Smooth muscle cell (in vitro differentiated cells): ENCODE data around the gene KRTAP17-1. TPM values are rescaled to one million over a fixed set of nuclear protein-coding genes. Genes with fewer than 3 reads are reported as not detected.

Experiments
- DNase-seq: peaks from one replicate; lab custom pipeline; 2025; ENCODE audit not compliant: unreplicated experiment; lab: John Stamatoyannopoulos, UW
- H2AFZ ChIP-seq: fragments of 200-600 bp; sonication (generic); 2 replicates; pipeline ENCODE4 v1.6.0; 2016; ENCODE audit warnings: antibody characterized with exemption, low read depth, mild to moderate bottlenecking
- H3F3A ChIP-seq: fragments of 200-600 bp; sonication (generic); 2 replicates; pipeline ENCODE4 v1.6.0; 2017; ENCODE audit warnings: antibody characterized with exemption, low read depth
- H3K27ac ChIP-seq: fragments of 200-600 bp; sonication (generic); 2 replicates; pipeline ENCODE4 v1.5.1; 2016; ENCODE audit warnings: low read depth, mild to moderate bottlenecking
- H3K27me3 ChIP-seq: fragments of 200-600 bp; sonication (generic); 2 replicates; pipeline ENCODE4 v1.6.1; 2016; ENCODE audit warnings: low read depth, mild to moderate bottlenecking
- H3K36me3 ChIP-seq: fragments of 200-600 bp; sonication (generic); 2 replicates; pipeline ENCODE4 v1.5.1; 2016; ENCODE audit warnings: low read depth
- H3K4me1 ChIP-seq: fragments of 200-600 bp; sonication (generic); 2 replicates; pipeline ENCODE4 v1.5.1; 2016; ENCODE audit warnings: low read depth
- H3K4me2 ChIP-seq: fragments of 200-600 bp; sonication (generic); 2 replicates; pipeline ENCODE4 v1.6.0; 2016; ENCODE audit warnings: mild to moderate bottlenecking
- H3K4me3 ChIP-seq: fragments of 200-600 bp; sonication (generic); 2 replicates; pipeline ENCODE4 v1.5.1; 2016; ENCODE audit warnings: mild to moderate bottlenecking
- H3K79me2 ChIP-seq: fragments of 200-600 bp; sonication (generic); 2 replicates; pipeline ENCODE4 v1.6.0; 2016; ENCODE audit warnings: low read depth, mild to moderate bottlenecking
- H3K9ac ChIP-seq: fragments of 200-600 bp; sonication (generic); 2 replicates; pipeline ENCODE4 v1.6.0; 2016; ENCODE audit warnings: low read depth
- H3K9me3 ChIP-seq: fragments of 200-600 bp; sonication (generic); replicated peaks from 2 replicates; pipeline ENCODE4 v1.5.1; 2016; ENCODE audit warnings: low read depth
- H4K20me1 ChIP-seq: fragments of 200-600 bp; sonication (generic); 2 replicates; pipeline ENCODE4 v1.6.0; 2016; ENCODE audit warnings: low read depth
- CTCF ChIP-seq: fragments of 200-600 bp; sonication (generic); IDR thresholded peaks from 2 replicates; pipeline ENCODE4 v1.5.1; 2017; ENCODE audit warnings: borderline replicate concordance, mild to moderate bottlenecking, antibody characterized with exemption; ENCODE audit not compliant: insufficient read depth, poor library complexity, severe bottlenecking
- WGBS: methylation state at CpG from one replicate; pipeline ENCODE4 v1.1.7; 2016; ENCODE audit warnings: low lambda C conversion rate; 5-methylcytosine and 5-hydroxymethylcytosine counted together
- polyA plus RNA-seq: library from polyadenylated mRNA; unstranded; fragments of >200 nt; fragmentation: Nextera tagmentation; extraction: Ambion mirVana; gene quantifications from 2 replicates; pipeline ENCODE4 v1.2.1, GENCODE V29; 2016
- total RNA-seq: library from RNA; depleted of rRNA; stranded (reverse); fragments of >200 nt; gene quantifications from 2 replicates; pipeline ENCODE4 v1.2.3, GENCODE V29; 2014

KRTAP17-1 gene
- total and polyA plus RNA-seq, 2 experiments from 2014 or later, result not detected

- no peak for DNase-seq
- Histone ChIP-seq H3K4me1 (no peaks in the 10 kb centered on the region), H3K36me3 (no peaks in the 10 kb centered on the region), H3K27me3 (peaks cover 6% of the 10 kb centered on the region), H3K9me3 (no peaks in the 10 kb centered on the region), H3K4me2 (no peak overlapping the region), H3K9ac (no peak overlapping the region), H3K4me3 (no peak overlapping the region), H2AFZ (no peak overlapping the region), H3K27ac (no peak overlapping the region), H3K79me2 (no peaks in the 10 kb centered on the region), H3F3A (no peaks in the 10 kb centered on the region), H4K20me1 (no peaks in the 10 kb centered on the region)
- 80% methylated on average over 2 of the region's 2 CpGs for whole genome bisulfite sequencing
- no peak for TF ChIP-seq CTCF
Measured at GRCh38 chr17:41318231-41318630, 2.7 kb upstream of the KRTAP17-1 start.

GRCh38 chr17:41315814-41316445, 420 bp upstream of the KRTAP17-1 start:
- Histone ChIP-seq H3K27me3 (peaks cover 11% of the 10 kb centered on the region), H3F3A (no peaks in the 10 kb centered on the region), H3K4me3 (no peak overlapping the region), H4K20me1 (no peaks in the 10 kb centered on the region), H3K79me2 (no peaks in the 10 kb centered on the region), H2AFZ (no peak overlapping the region), H3K9ac (no peak overlapping the region), H3K27ac (no peak overlapping the region), H3K9me3 (no peaks in the 10 kb centered on the region), H3K4me1 (no peaks in the 10 kb centered on the region), H3K36me3 (no peaks in the 10 kb centered on the region), H3K4me2 (no peak overlapping the region)
- DNase-seq, result no peak
- 89% methylated on average over 17 of the region's 17 CpGs for WGBS
- no peak for TF ChIP-seq CTCF

- no peaks in the 10 kb centered on the region for H3K36me3 ChIP-seq
- no peaks in the 10 kb centered on the region for H3K79me2 ChIP-seq
- H3F3A ChIP-seq, result no peaks in the 10 kb centered on the region
- 81% methylated on average over 1 of the region's 1 CpG for WGBS
- H3K4me1 ChIP-seq, result no peaks in the 10 kb centered on the region
- no peak overlapping the region for H3K4me2 ChIP-seq
- H3K9ac ChIP-seq, result no peak overlapping the region
- DNase-seq, result no peak
- H3K4me3 ChIP-seq, result no peak overlapping the region
- no peak for TF ChIP-seq CTCF
- H3K9me3 ChIP-seq, result no peaks in the 10 kb centered on the region
- H3K27me3 ChIP-seq, result peaks cover 11% of the 10 kb centered on the region
- H4K20me1 ChIP-seq, result no peaks in the 10 kb centered on the region
- H2AFZ ChIP-seq, result no peak overlapping the region
- no peak overlapping the region for H3K27ac ChIP-seq
Measured at GRCh38 chr17:41311111-41311510, 4.4 kb downstream of the KRTAP17-1 start.

GRCh38 chr17:41308918-41309359, 6.6 kb downstream of the KRTAP17-1 start, which contains the start of gene KRTAP16-1:
Gene KRTAP16-1 (minus strand): TSS chr17:41309309. CDS start chr17:41309253, 56 bp downstream.
- Histone ChIP-seq H3K4me3 (no peak within 1 kb of the TSS), H3F3A (no peaks in the 10 kb centered on the region), H3K27me3 (peaks cover 4% of the 10 kb centered on the region), H3K79me2 (no peaks in the 10 kb centered on the region), H4K20me1 (no peaks in the 10 kb centered on the region), H2AFZ (no peak within 1 kb of the TSS), H3K9ac (no peak within 1 kb of the TSS), H3K9me3 (no peaks in the 10 kb centered on the region), H3K4me2 (no peak within 1 kb of the TSS), H3K4me1 (no peaks in the 10 kb centered on the region), H3K36me3 (no peaks in the 10 kb centered on the region), H3K27ac (no peak within 1 kb of the TSS)
- 92% methylated on average over 7 of the region's 7 CpGs for WGBS
- no peak for TF ChIP-seq CTCF
- no peak for DNase-seq
